Measurements from ENCODE around the gene NKAPL.
"Not testable (repeated sequence)": the region's sequence is repeated elsewhere in the genome, so short reads cannot be mapped to it uniquely, and the experiment has no call there.

NKAPL gene

GRCh38 chr6:28266962-28267694 lies 8.0 kb downstream of the NKAPL start, which contains the start of gene ZSCAN26:
ZSCAN26 (plus strand) TSS chr6:28267143; CDS start chr6:28271920, 4,777 bp downstream.
- no peak within 1 kb of the TSS for H3K4me3 Mint-ChIP-seq
- DNase-seq (ENCODE audit: low spot score in 2 of 2) (peak; percentile 88 to 95), ATAC-seq (peak; percentile 96)
- H3K27ac Mint-ChIP-seq = no peak within 1 kb of the TSS
- H3K36me3 Mint-ChIP-seq = peaks cover 6% of the 10 kb centered on the region
- H3K4me1 Mint-ChIP-seq = peaks cover 14% of the 10 kb centered on the region
- H3K9me3 Mint-ChIP-seq = no peaks in the 10 kb centered on the region

DNA sequence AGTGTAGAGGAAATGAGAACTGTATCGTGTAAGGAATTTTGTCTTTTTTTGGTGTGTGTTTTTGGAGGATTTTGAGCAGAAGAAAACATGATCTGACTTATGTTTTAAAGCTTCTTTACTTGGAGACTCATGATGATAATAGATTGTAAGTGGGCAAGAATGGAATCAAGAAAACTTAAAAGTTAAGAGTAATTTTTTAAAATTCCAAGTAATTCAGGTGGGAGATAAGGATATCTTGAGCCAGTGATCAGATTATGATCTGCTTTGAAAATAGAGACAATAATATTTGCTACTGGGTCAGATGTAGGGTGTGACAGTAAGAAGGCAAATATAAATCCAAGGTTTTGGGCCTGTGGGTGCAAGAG lies 8.6 kb downstream of the NKAPL start:
- Mint-ChIP-seq H3K4me3 (no peak overlapping the region), H3K9me3 (no peaks in the 10 kb centered on the region), H3K27ac (no peak overlapping the region), H3K36me3 (peaks cover 11% of the 10 kb centered on the region), H3K4me1 (peaks cover 14% of the 10 kb centered on the region)
- DNase-seq (ENCODE audit: low spot score in 2 of 2) (no peak), ATAC-seq (no peak)

DNA sequence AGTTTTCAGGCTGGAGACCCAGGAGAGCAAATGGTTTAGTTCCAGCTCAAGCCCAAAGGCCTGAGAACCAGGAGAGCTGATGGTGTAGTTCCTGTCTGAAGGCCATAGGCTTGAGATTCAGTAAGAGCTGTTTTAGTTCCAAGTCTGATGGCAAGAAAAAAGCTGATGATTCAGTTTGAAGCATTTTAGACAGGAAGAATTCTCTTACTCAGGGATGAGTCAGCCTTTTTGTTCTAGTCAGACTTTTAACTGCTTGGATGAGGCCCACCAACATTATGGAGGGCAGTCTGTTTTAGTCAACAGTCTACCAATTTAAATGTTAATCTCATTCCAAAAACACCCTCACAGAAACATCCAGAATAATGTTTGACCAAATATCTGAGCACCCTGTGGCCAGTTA lies 10.4 kb downstream of the NKAPL start:
- no peaks in the 10 kb centered on the region for H3K9me3 Mint-ChIP-seq
- peaks cover 28% of the 10 kb centered on the region for H3K36me3 Mint-ChIP-seq
- H3K4me3 Mint-ChIP-seq = no peak overlapping the region
- ATAC-seq = peak; percentile 77
- peaks cover 14% of the 10 kb centered on the region for H3K4me1 Mint-ChIP-seq
- H3K27ac Mint-ChIP-seq = peak overlapping the region; percentile 35
- peak in 1 of 2 donors; percentile 7 for DNase-seq (ENCODE audit: low spot score in 2 of 2)

GRCh38 chr6:28274888-28275287 lies 15.8 kb downstream of the NKAPL start:
- Mint-ChIP-seq H3K27ac (no peak overlapping the region), H3K4me1 (peaks cover 15% of the 10 kb centered on the region), H3K4me3 (no peak overlapping the region), H3K36me3 (peaks cover 46% of the 10 kb centered on the region), H3K9me3 (no peaks in the 10 kb centered on the region)
- ATAC-seq (no peak), DNase-seq (ENCODE audit: low spot score in 2 of 2) (no peak)

GRCh38 chr6:28277746-28278145 lies 18.6 kb downstream of the NKAPL start:
- Mint-ChIP-seq H3K36me3 (peaks cover 35% of the 10 kb centered on the region), H3K9me3 (no peaks in the 10 kb centered on the region)

GRCh38 chr6:28280595-28281287 lies 21.6 kb downstream of the NKAPL start:
- Mint-ChIP-seq H3K36me3 (peaks cover 9% of the 10 kb centered on the region), H3K4me3 (peak overlapping the region; percentile 66), H3K27ac (no peak overlapping the region), H3K9me3 (no peaks in the 10 kb centered on the region), H3K4me1 (peaks cover 10% of the 10 kb centered on the region)
- DNase-seq (ENCODE audit: low spot score in 2 of 2) (no peak), ATAC-seq (no peak)

More at GRCh38 chr6:28277746-28278145, 18.6 kb downstream of the NKAPL start:
- H3K27ac Mint-ChIP-seq = no peak overlapping the region
- DNase-seq (ENCODE audit: low spot score in 2 of 2) (no peak), ATAC-seq (no peak)
- no peak overlapping the region for H3K4me3 Mint-ChIP-seq
- H3K4me1 Mint-ChIP-seq = peaks cover 16% of the 10 kb centered on the region

DNA sequence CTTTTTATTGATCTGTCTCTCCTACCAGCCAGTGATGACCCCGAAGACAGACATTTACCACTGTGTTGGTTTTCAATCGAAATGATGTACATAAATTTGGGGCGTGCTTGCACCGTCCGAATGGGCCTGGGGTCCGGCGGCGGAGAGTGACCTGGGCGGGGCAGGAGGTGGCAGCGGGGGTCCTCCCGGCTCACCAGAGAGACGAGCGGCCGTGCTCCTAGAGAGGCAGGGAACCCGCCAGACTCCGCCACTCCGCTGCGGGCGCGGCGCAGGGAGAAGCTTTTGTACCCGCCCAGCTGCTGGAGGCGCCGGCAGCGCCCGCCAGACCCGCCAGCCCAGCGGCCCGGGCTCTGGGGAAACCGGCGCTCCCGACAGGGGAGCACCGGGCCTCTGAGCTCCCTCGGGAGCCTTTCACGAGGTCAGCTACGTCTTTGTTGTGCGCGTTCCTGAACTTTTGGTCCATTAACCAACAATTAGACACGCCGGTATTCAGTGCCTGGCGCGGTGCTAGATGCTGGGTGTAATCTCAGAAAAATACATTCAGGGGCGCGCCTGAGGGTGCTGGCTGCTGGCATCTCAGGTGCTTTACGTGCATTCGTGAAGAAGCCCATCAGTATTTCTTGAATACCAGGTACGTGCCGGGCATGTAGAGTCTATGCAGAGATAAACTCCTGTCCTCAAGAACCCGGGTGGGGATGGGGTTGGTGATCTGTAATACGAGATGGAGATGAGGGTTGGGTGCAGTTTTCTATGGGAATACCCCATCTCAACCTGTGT lies 22.4 kb downstream of the NKAPL start, which contains the start of gene PGBD1:
TSS of gene PGBD1 (plus strand) at position 285 of the 777 bp plus-strand sequence. CDS start 2,242 bp downstream, outside the sequence.
- H3K27ac Mint-ChIP-seq = no peak within 1 kb of the TSS
- no peaks in the 10 kb centered on the region for H3K9me3 Mint-ChIP-seq
- DNase-seq (ENCODE audit: low spot score in 2 of 2) (peak; percentile 37 to 77), ATAC-seq (peak; percentile 95)
- H3K4me3 Mint-ChIP-seq = peak within 1 kb of the TSS; percentile 66
- H3K36me3 Mint-ChIP-seq = peaks cover 1% of the 10 kb centered on the region
- peaks cover 10% of the 10 kb centered on the region for H3K4me1 Mint-ChIP-seq

DNA sequence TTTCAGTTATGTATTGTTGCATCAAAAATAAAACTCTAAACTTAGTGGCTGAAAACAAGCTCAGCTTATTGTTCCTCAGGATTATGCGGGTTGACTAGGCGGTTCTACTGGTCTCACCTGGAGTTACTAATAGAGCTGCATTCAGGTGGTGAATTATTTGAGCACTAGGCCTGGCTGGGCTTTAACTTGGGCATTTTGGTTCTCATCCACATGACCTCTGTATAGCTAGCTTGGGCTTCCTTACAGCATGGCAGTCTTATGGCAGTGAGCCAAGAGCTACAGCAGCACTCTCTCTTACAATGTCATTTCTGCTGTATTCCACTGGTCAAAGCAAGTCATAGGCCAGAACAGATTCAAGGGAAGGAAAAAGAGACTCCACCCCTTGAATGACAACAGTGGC lies 23.8 kb downstream of the NKAPL start:
- ATAC-seq (no peak), DNase-seq (ENCODE audit: low spot score in 2 of 2) (no peak)
- no peaks in the 10 kb centered on the region for H3K36me3 Mint-ChIP-seq
- H3K4me3 Mint-ChIP-seq = no peak overlapping the region
- H3K9me3 Mint-ChIP-seq = no peaks in the 10 kb centered on the region
- H3K4me1 Mint-ChIP-seq = peaks cover 10% of the 10 kb centered on the region
- no peak overlapping the region for H3K27ac Mint-ChIP-seq

GRCh38 chr6:28291573-28291972 lies 32.5 kb downstream of the NKAPL start:
- DNase-seq (ENCODE audit: low spot score in 2 of 2) = no peak
- no peaks in the 10 kb centered on the region for H3K9me3 Mint-ChIP-seq
- H3K4me3 Mint-ChIP-seq = no peak overlapping the region
- no peak for ATAC-seq
- no peaks in the 10 kb centered on the region for H3K36me3 Mint-ChIP-seq
- no peak overlapping the region for H3K27ac Mint-ChIP-seq
- no peaks in the 10 kb centered on the region for H3K4me1 Mint-ChIP-seq

GRCh38 chr6:28295326-28295725 lies 36.2 kb downstream of the NKAPL start:
- H3K9me3 Mint-ChIP-seq = no peaks in the 10 kb centered on the region
- ATAC-seq (no peak), DNase-seq (ENCODE audit: low spot score in 2 of 2) (no peak)
- H3K4me3 Mint-ChIP-seq = no peak overlapping the region
- no peak overlapping the region for H3K27ac Mint-ChIP-seq
- H3K36me3 Mint-ChIP-seq = no peaks in the 10 kb centered on the region
- no peaks in the 10 kb centered on the region for H3K4me1 Mint-ChIP-seq

- Mint-ChIP-seq H3K36me3 (no peaks in the 10 kb centered on the region), H3K4me3 (no peak overlapping the region), H3K4me1 (no peaks in the 10 kb centered on the region), H3K9me3 (no peaks in the 10 kb centered on the region), H3K27ac (no peak overlapping the region)
- DNase-seq (ENCODE audit: low spot score in 2 of 2) = no peak
- no peak for ATAC-seq
Measured at GRCh38 chr6:28296520-28297060, 37.5 kb downstream of the NKAPL start.

DNA sequence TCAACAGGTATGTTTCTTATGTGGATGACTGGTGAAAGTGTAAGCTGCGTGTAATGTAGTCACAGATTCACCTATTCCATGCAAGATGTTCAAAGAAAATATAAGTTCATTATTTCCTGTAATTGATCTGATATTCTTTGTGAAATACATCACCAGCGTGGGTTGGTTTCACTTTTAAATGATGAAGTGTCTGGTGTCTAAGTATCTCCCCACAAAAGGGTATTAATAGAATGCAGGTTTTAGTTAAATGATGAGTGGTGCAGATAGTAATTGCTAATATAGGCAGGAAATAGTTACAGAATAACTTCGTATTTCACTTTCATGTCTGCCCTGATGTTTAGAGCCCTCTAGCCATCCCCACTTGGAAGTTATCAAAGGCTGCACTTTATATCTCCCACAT lies 44.5 kb downstream of the NKAPL start:
- H3K9me3 Mint-ChIP-seq = peaks cover 4% of the 10 kb centered on the region
- H3K4me3 Mint-ChIP-seq = peak overlapping the region; percentile 31
- H3K27ac Mint-ChIP-seq = peak overlapping the region; percentile 32
- no peak for DNase-seq (ENCODE audit: low spot score in 2 of 2)
- H3K4me1 Mint-ChIP-seq = peaks cover 17% of the 10 kb centered on the region
- peak; percentile 88 for ATAC-seq
- no peaks in the 10 kb centered on the region for H3K36me3 Mint-ChIP-seq

- not testable (repeated sequence) for H3K4me3 Mint-ChIP-seq; H3K9me3 Mint-ChIP-seq; DNase-seq (ENCODE audit: low spot score in 2 of 2); H3K27ac Mint-ChIP-seq; ATAC-seq; H3K36me3 Mint-ChIP-seq
- peaks cover 17% of the 10 kb centered on the region for H3K4me1 Mint-ChIP-seq
Measured at GRCh38 chr6:28306363-28306762, 47.3 kb downstream of the NKAPL start.

Data from stimulated activated effector memory CD8-positive, alpha-beta T cell treated with anti-CD3 and anti-CD28 coated beads, Interleukin-12 subunit alpha, Interleukin-12 subunit beta, amount 100 ng/mL, for 72 hours (primary cell).